Heart left ventricle (tissue), 16 donors: ENCODE measurements around the gene KRT71. TPM values are rescaled to one million over a fixed set of nuclear protein-coding genes. Genes with fewer than 3 reads are reported as not detected.

Experiments
- ATAC-seq, 4 donors: fragments of 200-7000 bp; cut with Tn5 transposase; one replicate each; pipeline ENCODE4 v1.9.1; 2020 to 2022; ENCODE audit warnings: moderate library complexity in 4 of 4, mild to moderate bottlenecking in 3 of 4, moderate number of reproducible peaks in 1 of 4
- DNase-seq, 5 donors: peaks; one replicate each; pipeline ENCODE4 v3.0.0-alpha.2; 2020
- H3K27ac ChIP-seq, 12 donors: fragments of 200-600 bp; sonication (generic) in 4 of 12; one replicate each; pipeline versions ENCODE4 v1.5.0 to v1.8.0; 2016 to 2022; ENCODE audit warnings: mild to moderate bottlenecking in 2 of 12
- H3K27me3 ChIP-seq, 9 donors: fragments of 200-600 bp; sonication (generic) in 2 of 9; one replicate each; pipeline versions ENCODE4 v1.5.1 to v1.8.0; 2016 to 2022; ENCODE audit warnings: mild to moderate bottlenecking in 3 of 9
- H3K36me3 ChIP-seq, 9 donors: fragments of 200-600 bp; sonication (generic) in 2 of 9; one replicate each; pipeline versions ENCODE4 v1.5.0 to v1.8.0; 2018 to 2022; ENCODE audit warnings: mild to moderate bottlenecking in 2 of 9
- H3K4me1 ChIP-seq, 12 donors: fragments of 200-600 bp; sonication (generic) in 4 of 12; one replicate each; pipeline versions ENCODE4 v1.5.0 to v1.8.0; 2016 to 2022; ENCODE audit warnings: mild to moderate bottlenecking in 3 of 12
- H3K4me3 ChIP-seq, 12 donors: fragments of 200-600 bp; sonication (generic) in 4 of 12; one replicate each; pipeline versions ENCODE4 v1.5.0 to v1.8.0; 2017 to 2022; ENCODE audit warnings: mild to moderate bottlenecking in 9 of 12, moderate library complexity in 4 of 12
- H3K9me3 ChIP-seq, 12 donors: fragments of 200-600 bp; sonication (generic) in 4 of 12; one replicate each; pipeline versions ENCODE4 v1.5.0 to v1.8.0; 2016 to 2022; ENCODE audit warnings: mild to moderate bottlenecking in 1 of 12
- CTCF ChIP-seq, 12 donors: fragments of 200-600 bp; sonication (generic) in 4 of 12; IDR thresholded peaks; one replicate each; pipeline versions ENCODE4 v1.5.0 to v1.8.0; 2018 to 2022; ENCODE audit warnings: antibody characterized with exemption in 12 of 12, mild to moderate bottlenecking in 5 of 12
- POLR2A ChIP-seq, 2 donors: fragments of 450-650 bp; IDR thresholded peaks; one replicate each; pipeline ENCODE4 v1.6.1; 2017; ENCODE audit warnings: antibody characterized with exemption in 2 of 2, mild to moderate bottlenecking in 2 of 2, moderate library complexity in 2 of 2
- WGBS, 4 donors: extraction: QIAGEN DNeasy Blood & Tissue Kit in 2 of 4; methylation state at CpG; one replicate each; pipeline versions ENCODE4 v1.1.5 to v1.1.7; 2013 to 2018; 5-methylcytosine and 5-hydroxymethylcytosine counted together
- intact Hi-C, 10 donors: fragments of 100-400 bp; cut with DNase I; formaldehyde crosslinking; loops; one replicate each; pipeline versions ENCODE4 v1.11.1 to v1.14.2; 2022
- polyA plus RNA-seq, 2 donors: library from polyadenylated mRNA; stranded (reverse); fragments of 200-250 nt; gene quantifications; one replicate each; pipeline ENCODE4 v1.2.3, GENCODE V29; 2013
- total RNA-seq, 9 donors: library from RNA; depleted of rRNA in 2 of 9; stranded (reverse); fragments of >200 nt in 2 of 9; fragmentation: NEBNext Ultra II Directional in 3 of 9; extraction: Animal tissue kit (Norgen Biotek cat#: 25700) in 3 of 9; gene quantifications; one replicate each; pipeline versions ENCODE4 v1.1.0 to v1.2.4, GENCODE V29; 2016 to 2023
- donor health status: ischemic (EF 13 %, LVEDD 7.1; RV severe dilation, severe dysfunction).
- donor health status: healthy with polysubstance abuse.
- donor health status: DM: no; HTN: yes; CAD: no.
- donor health status: DM: no; HTN: no; CAD: no.
- donor health status: ischemic (EF 25% LVEDD 6.9; RV normal size, moderate dysfunction).
- donor health status: ischemic (EF 25% LVEDD 5.7; RV mildly dilated, moderate dysfunction).
- donor health status: healthy.
- donor health status: DM: yes; HTN: yes; CAD: no.
- donor health status: ischemic (EF 35%, LVEDD 5.7; RV mildly dilated, moderate dysfunction).
- donor health status: nonischemic (EF 11% LVEDD 7.7; RV severe dilation, severe dysfunction).
- donor health status: DM: yes; HTN: yes; CAD: no.
- donor health status: PGD.
- donor health status: ischemic (EF 29% LVEDD 5.4; RV normal size, mild dysfunction).
- donor health status: nonischemic (EF 23%, LVEDD 6.1; RV moderate dilation, normal function).

The KRT71 gene
- total and polyA plus RNA-seq, 11 donors = not detected

- DNase-seq = no peak
- Histone ChIP-seq H3K4me1 (no peaks in the 10 kb centered on the region), H3K4me3 (no peak overlapping the region), H3K27ac (no peak overlapping the region), H3K36me3 (no peaks in the 10 kb centered on the region), H3K9me3 (no peaks in the 10 kb centered on the region), H3K27me3 (peaks cover 0 to 3% (median 0%) of the 10 kb centered on the region in 9 donors)
- no peak for ATAC-seq
- no peak for TF ChIP-seq CTCF (IDR thresholded peaks at IDR 0.05)
- intact Hi-C loops = no loop called here
- whole genome bisulfite sequencing, 4 donors = 2 to 80% (median 45%) methylated on average over 1 of the region's 1 CpG
Measured at GRCh38 chr12:52535574-52535973, 17.4 kb downstream of the KRT71 start.

- no peak for TF ChIP-seq CTCF (IDR thresholded peaks at IDR 0.05)
- no peak for TF ChIP-seq POLR2A (IDR thresholded peaks at IDR 0.05)
- H3K9me3 ChIP-seq = no peaks in the 10 kb centered on the region
- H3K27me3 ChIP-seq = peaks cover 0 to 3% (median 0%) of the 10 kb centered on the region in 9 donors
- H3K27ac ChIP-seq = no peak overlapping the region
- no peaks in the 10 kb centered on the region for H3K36me3 ChIP-seq
- ATAC-seq (no peak), DNase-seq (no peak)
- intact Hi-C loops = no loop called here
- no peak overlapping the region for H3K4me3 ChIP-seq
- no peaks in the 10 kb centered on the region for H3K4me1 ChIP-seq
- 77 to 90% (median 85%) methylated on average over 5 of the region's 5 CpGs for WGBS, 4 donors
Measured at GRCh38 chr12:52534482-52534881, 18.5 kb downstream of the KRT71 start.

- intact Hi-C loops = no loop called here
- Histone ChIP-seq H3K36me3 (no peaks in the 10 kb centered on the region), H3K27ac (no peak overlapping the region), H3K27me3 (peaks cover 0 to 3% (median 0%) of the 10 kb centered on the region in 9 donors), H3K4me3 (no peak overlapping the region), H3K4me1 (no peaks in the 10 kb centered on the region), H3K9me3 (no peaks in the 10 kb centered on the region)
- DNase-seq (no peak), ATAC-seq (no peak)
- WGBS, 4 donors = 76 to 81% (median 79%) methylated on average over 9 to 10 of the region's 10 CpGs
- no peak for TF ChIP-seq CTCF (IDR thresholded peaks at IDR 0.05)
- no peak for TF ChIP-seq POLR2A (IDR thresholded peaks at IDR 0.05)
Measured at GRCh38 chr12:52533686-52534470, 19.1 kb downstream of the KRT71 start.

- Histone ChIP-seq H3K4me1 (no peaks in the 10 kb centered on the region), H3K9me3 (no peaks in the 10 kb centered on the region), H3K36me3 (no peaks in the 10 kb centered on the region), H3K27ac (no peak overlapping the region), H3K27me3 (peaks cover 0 to 3% (median 0%) of the 10 kb centered on the region in 9 donors), H3K4me3 (no peak overlapping the region)
- WGBS, 4 donors = 61 to 94% (median 71%) methylated on average over 4 of the region's 4 CpGs
- TF ChIP-seq CTCF (IDR thresholded peaks at IDR 0.05) (no peak), POLR2A (IDR thresholded peaks at IDR 0.05) (no peak)
- no peak for DNase-seq
- ATAC-seq = no peak
- intact Hi-C loops = no loop called here
Measured at GRCh38 chr12:52532636-52533035, 20.3 kb downstream of the KRT71 start.
